Kidney capillary endothelial cell (primary cell): ENCODE results near the gene SPAG16.
"Not testable (repeated sequence)": the region's sequence is repeated elsewhere in the genome, so short reads cannot be mapped to it uniquely, and the experiment has no call there.

Experiments
- DNase-seq: peaks from one replicate; pipeline ENCODE4 v3.0.0-alpha.2; 2018; ENCODE audit warnings: low spot score

Gene SPAG16

GRCh38 chr2:213696442-213696841 lies 412.2 kb downstream of the SPAG16 start:
- DNase-seq, result no peak

- DNase-seq, result not testable (repeated sequence)
These were observed 417.1 kb downstream of the SPAG16 start for GRCh38 chr2:213701365-213701764.

DNA sequence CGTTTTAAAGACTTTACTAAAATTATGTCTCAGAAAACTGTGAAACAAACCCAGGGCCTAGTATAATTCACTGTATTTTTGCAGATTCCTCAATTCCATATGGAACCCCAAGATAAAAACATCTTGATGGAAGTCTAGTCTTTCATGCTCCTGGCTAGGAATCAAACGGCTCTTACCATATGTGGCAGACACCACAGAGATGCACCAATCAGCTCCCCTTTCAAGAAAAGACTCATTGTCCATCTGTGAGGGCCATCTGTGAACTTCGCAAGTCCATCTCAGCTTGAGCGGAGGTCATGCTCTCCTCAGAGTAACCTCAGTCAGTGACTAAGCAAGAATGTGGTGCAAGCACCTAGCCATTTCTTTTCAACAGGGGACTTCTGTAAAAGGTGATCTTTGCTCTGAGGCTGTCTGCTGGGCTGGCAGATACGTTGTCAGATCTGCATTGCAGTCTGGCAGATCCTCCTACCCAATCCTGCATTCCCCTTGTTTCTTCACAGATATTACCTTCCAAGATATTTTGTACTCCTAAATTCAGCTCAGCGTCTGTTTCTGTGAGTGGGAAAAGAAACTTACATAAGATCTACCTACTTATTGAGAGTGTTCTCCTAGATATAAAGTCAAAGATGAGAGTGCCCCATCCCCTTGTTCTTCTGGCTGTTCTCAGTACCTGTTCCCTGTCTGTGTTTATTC lies 419.3 kb downstream of the SPAG16 start:
- DNase-seq, result no peak

- no peak for DNase-seq
These were observed 425.9 kb downstream of the SPAG16 start for GRCh38 chr2:213710164-213710563.

DNA sequence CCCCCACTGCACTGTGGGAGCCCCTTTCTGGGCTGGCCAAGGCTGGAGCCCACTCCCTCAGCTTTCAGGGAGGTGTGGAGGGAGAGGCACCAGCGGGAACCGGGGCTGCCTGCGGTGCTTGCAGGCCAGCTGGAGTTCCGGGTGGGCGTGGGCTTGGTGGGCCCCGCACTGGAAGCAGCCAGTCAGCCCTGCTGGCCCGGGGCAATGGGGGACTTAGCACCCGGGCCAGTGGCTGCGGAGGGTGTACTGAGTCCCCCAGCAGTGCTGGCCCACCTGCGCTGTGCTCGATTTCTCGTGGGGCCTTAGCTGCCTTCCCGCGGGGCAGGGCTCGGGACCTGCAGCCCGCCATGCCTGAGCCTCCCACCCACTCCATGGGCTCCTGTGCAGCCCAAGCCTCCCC lies 434.1 kb downstream of the SPAG16 start:
- DNase-seq, result not testable (repeated sequence)

- no peak for DNase-seq
These were observed 438.3 kb downstream of the SPAG16 start for GRCh38 chr2:213722565-213722964.

- DNase-seq, result no peak
These were observed 438.8 kb downstream of the SPAG16 start for GRCh38 chr2:213723041-213723560.

- DNase-seq, result no peak
These were observed 439.4 kb downstream of the SPAG16 start for GRCh38 chr2:213723707-213724106.

DNA sequence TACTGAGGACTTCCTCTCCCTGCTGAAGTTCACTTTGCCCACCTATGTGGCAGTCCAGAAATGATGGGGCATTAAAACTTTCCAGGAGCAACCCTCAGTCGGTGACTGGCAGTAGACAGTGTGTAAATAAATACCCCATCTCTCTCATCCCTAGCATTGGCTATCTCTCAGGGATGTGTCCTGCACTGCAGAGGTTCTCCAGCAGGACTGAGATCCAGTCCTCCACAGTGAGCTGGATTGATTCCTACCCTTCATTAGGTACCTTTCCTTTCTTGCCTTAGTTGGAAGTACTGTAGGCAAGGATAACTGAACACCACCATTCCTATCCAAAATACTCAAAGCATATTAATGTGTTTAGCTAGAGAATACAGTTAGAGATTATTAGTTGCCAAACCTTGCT lies 441.8 kb downstream of the SPAG16 start:
- DNase-seq, result no peak

DNA sequence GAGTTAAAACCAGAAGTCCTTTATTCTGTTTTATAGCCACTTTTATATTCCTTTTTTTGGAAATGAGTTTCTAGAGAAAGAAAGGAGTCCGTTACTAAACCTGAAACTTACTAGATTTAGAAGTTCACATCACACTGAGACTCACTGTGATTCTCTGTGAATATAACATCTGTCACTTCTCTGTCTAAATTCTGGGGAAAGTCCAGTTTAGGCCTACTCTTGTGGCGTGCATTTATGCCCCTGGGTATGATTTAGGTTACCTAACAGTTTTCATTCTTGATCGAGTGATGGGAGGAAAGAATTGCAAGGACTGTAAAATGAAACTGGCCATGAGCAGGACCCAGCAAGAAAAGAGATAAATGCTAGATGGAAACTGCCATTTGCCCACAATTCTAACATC lies 449.6 kb downstream of the SPAG16 start:
- no peak for DNase-seq

DNA sequence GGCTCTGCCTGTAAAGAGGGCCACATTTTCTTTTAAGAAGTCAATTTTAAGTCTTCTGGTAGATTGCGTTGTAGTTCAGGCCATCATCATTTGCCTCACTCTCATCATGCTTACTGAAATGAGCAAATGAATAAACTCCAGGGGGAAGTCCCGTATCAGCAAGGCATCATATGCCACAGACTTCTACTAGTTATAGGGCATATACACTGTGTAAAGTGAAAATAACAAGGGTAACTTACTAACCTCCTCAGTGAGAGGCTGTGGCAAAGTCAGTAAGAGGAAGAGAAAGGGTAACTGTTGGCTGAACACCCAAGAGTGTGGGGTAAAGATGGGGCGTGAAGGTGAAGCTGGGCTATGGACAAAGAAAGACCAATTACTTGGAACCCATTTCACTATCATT lies 456.2 kb downstream of the SPAG16 start:
- DNase-seq, result no peak

DNA sequence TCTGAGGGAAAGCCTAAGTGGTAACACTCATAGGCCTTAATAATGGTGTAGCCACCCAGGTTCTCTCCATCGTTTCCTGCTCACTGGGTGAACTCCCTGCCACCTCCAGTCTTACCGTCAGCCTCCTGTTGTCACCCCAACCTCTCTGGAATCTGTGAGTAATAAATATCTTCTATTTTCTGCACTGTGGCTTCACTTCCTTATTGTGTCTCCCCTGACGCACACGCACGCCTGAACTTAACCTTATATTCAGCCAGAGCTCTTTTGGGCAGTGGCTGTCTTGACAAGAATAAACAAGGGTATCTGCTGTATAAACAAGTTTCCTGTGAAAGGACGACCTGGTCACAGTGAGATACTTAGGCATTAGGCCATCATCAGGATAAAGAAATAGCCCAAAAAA lies 467.2 kb downstream of the SPAG16 start:
- no peak for DNase-seq

- no peak for DNase-seq
These were observed 468.3 kb downstream of the SPAG16 start for GRCh38 chr2:213752575-213752974.

DNA sequence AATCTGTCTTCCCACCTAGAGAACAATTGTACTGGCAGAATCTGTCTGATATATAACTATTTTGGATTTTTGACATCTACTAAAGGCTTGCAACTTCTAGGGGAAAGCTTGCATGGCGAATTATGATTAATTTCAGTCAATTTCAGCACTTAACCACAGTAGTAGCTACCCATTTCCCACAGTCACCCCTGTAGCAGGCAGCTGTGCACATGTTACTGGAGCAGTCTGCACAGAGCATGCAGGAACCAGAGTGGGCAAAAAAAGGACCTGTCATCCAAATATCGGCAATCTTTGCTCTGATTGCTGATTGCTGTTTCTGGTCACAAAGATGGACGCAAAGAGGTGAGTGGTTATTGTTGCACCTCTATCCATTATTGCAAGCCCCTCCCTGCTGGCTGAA lies 473.3 kb downstream of the SPAG16 start:
- no peak for DNase-seq

GRCh38 chr2:213763354-213763753 lies 479.1 kb downstream of the SPAG16 start:
- DNase-seq, result no peak

DNA sequence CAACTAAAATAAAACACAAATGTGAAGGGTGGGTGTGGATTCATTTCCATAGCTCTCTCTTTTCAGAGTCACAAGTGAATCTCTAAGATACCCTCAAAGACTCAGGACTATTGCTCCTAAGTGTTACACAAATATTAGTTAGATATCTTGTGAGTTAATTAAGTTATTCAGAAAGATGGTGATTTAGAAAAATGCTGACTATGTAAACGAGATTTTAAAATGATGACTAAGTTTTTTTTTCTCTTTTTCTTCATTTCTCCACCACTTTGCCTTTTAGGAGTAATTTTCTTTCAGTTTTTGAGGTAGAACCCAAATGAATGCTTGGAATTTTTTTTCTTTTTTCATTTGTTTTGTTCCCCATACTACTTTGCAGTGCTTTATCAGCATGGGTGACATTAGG lies 479.7 kb downstream of the SPAG16 start:
- DNase-seq, result no peak

DNA sequence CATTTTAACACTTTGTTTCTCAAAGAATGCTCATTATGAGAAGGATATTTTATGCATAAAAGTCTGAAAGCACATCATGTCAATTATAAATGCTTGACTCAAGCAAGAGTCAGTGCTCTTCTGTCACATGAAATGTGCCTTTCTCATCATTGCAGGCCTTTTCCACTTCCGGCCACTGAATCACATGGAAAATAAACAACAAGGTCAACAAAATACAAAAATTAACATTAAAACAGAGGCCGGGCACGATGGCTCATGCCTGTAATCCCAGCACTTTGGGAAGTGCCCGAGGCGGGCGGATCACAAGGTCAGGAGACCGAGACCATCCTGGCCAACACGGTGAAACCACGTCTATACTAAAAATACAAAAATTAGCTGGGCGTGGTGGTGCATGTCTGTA lies 480.6 kb downstream of the SPAG16 start:
- DNase-seq, result no peak

- DNase-seq, result no peak
These were observed 481.8 kb downstream of the SPAG16 start for GRCh38 chr2:213766062-213766461.

DNA sequence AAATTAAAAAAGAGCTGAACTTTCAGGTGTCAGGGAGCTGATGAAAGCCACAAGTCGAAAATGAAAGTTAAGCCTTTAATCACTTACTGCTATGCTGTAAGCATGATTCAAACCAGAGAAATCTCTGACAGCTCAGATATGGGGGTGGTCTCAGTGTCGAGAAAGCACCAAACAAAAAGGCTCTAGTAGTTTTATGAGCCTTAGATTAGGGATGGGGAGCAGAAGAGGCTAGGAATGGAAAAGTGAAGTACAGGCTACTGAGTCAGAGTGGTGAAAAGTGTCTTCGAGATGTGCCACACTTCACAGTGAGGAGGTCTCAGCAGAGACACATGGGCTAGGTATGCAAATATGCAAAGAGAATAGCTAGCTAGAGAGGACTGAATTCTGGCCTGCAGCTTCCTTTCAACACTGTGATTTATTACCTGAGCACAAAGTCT lies 482.2 kb downstream of the SPAG16 start:
- DNase-seq, result no peak

GRCh38 chr2:213787869-213788268 lies 503.6 kb downstream of the SPAG16 start:
- no peak for DNase-seq

DNA sequence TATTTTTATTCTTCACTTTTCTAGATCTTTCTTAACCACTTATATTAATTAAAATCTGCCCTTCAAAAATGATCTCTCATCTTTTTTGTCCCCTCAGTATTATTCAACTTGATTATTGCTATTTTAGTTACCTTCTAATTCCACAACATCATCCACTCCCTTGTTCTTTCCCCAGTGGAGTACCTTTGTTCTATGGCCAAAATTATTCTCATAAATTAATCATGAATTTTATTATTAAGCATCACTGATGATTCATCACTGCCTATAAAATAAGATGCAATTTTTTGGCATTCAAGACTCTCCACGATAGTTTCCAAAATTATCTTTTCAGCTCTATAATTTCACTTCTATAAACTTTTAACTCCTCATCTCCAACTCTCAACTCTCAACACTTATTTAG lies 505.7 kb downstream of the SPAG16 start:
- no peak for DNase-seq

DNA sequence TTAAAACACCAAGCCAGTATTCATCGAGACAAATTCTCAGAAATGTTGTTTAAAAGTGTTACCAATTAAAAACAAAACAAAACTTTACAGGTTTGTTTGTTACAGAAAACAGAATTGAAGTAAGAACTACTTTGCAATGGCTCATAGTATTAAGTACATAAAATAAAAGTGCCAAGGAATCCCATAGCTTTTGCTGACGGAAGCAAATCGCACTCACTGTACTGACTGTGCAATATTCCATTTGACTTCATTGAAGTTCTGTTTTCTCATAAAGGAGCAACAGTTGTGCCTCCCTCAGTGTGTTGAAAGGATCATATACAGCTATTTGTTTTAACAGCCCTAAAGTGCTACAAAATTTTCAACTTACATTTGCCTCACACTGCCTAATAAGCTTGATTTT lies 507.8 kb downstream of the SPAG16 start:
- no peak for DNase-seq

GRCh38 chr2:213806125-213806726 lies 522.0 kb downstream of the SPAG16 start:
- DNase-seq, result peak; percentile 30

DNA sequence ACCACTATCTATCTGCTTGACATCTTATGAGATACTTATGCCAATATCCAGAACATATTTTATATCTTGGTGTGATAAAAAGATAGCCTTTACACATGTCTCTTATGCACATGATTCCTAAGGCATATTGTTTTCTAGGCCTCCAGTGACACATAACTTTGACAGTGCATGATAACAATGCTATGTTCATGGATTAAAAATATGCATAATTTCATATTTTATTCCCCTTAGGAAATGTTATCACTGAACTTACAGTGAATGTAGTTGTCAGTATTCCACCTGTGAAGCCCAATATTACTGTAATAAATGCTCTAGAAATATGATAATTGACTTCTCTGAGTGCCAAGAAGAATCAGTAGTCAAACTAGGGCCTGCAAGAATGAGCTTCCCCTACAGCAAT lies 532.3 kb downstream of the SPAG16 start:
- DNase-seq, result no peak
